Fibroblast of pulmonary artery (primary cell): Measurements from ENCODE around the gene COL4A2.

ENCODE experiments used
- DNase-seq: peaks from one replicate; pipeline ENCODE4 v3.0.0-alpha.2; 2010; ENCODE audit warnings: low read depth
- H3K4me3 ChIP-seq: replicated peaks from 2 replicates; pipeline ENCODE4 v1.5.1; 2011; ENCODE audit warnings: low read depth, mild to moderate bottlenecking, control low read depth, low read length, moderate library complexity
- TF ChIP-seq, protein P1 (sequence below): IDR thresholded peaks from 2 replicates; pipeline ENCODE4 v1.5.1; 2011; ENCODE audit warnings: mild to moderate bottlenecking, control low read depth, low read length, inconsistent platforms; ENCODE audit errors: missing control alignments

COL4A2 gene

DNA sequence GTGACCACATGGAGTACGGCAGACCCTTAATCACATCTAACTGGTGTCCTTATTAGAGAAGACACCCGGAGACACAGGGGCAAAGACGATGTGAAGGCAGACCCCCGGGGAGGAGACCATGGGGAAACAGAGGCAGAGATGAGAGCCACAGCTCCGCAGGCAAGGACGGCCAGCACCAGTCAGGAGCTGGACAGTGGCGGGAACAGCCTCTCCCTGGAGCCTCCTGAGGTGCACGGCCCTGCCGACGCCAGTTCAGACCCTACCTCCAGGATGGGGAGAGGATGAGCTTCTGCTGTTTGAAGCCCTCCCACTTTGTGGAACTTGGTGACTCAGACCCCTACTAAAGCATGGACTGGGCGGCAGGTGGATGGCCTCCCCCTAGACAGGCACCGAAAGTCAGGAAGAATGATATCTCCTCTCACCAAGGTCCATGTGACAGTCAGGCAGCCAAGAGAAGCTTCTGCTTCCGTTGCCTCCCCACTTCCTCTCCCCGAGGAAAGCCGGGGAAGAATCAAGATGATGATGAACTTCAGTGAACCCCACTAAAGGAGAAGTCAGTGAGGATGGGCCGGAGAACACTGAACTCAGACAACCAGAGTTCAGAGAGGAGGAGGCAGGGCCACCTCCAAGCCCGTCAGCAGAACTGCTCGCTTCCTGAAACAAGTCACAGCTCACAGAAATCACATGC lies 229.1 kb downstream of the COL4A2 start:
- no peak for DNase-seq
- TF ChIP-seq, protein P1, sequence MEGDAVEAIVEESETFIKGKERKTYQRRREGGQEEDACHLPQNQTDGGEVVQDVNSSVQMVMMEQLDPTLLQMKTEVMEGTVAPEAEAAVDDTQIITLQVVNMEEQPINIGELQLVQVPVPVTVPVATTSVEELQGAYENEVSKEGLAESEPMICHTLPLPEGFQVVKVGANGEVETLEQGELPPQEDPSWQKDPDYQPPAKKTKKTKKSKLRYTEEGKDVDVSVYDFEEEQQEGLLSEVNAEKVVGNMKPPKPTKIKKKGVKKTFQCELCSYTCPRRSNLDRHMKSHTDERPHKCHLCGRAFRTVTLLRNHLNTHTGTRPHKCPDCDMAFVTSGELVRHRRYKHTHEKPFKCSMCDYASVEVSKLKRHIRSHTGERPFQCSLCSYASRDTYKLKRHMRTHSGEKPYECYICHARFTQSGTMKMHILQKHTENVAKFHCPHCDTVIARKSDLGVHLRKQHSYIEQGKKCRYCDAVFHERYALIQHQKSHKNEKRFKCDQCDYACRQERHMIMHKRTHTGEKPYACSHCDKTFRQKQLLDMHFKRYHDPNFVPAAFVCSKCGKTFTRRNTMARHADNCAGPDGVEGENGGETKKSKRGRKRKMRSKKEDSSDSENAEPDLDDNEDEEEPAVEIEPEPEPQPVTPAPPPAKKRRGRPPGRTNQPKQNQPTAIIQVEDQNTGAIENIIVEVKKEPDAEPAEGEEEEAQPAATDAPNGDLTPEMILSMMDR = no peak
- no peak overlapping the region for H3K4me3 ChIP-seq

DNA sequence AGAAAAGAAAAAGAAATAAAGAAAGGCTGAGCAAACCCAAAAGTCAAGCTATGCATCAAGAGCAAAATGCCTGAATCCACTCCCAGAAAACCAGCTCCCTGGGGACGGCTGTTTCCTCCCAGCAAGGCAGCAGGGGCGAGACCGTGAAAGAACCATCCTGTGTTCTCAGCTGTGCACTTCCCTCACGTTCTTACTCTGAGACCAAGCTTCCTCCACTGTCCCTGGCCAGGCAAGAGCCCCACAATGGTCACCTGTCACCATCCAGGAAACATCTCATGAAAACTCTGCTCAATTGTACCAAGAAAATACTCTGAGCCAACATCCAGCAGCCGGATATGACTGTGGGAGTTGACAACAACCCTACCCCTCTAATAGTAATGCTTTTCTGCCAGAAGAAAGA lies 231.5 kb downstream of the COL4A2 start:
- TF ChIP-seq, protein P1 = no peak
- peak; percentile 58 for DNase-seq
- no peak overlapping the region for H3K4me3 ChIP-seq

DNA sequence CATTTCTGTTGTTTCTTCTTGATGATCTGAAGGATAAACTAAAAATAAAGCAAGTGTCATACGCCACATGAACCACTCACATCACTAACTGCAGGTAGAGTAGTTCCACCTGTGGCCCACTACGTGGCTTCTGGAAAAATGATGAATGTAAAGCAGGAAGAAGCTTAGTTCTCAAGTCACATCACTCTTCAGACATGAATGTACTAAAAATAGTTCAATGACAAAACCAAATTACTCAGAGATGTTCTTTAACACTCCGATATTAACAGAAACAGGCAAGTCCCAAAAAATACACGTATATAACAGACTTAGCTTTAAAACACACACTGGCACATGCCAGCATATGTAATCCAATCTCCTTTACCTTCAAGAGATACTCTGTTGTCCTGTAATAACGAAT lies 232.8 kb downstream of the COL4A2 start:
- H3K4me3 ChIP-seq = no peak overlapping the region
- DNase-seq = no peak
- TF ChIP-seq, protein P1 = no peak

DNA sequence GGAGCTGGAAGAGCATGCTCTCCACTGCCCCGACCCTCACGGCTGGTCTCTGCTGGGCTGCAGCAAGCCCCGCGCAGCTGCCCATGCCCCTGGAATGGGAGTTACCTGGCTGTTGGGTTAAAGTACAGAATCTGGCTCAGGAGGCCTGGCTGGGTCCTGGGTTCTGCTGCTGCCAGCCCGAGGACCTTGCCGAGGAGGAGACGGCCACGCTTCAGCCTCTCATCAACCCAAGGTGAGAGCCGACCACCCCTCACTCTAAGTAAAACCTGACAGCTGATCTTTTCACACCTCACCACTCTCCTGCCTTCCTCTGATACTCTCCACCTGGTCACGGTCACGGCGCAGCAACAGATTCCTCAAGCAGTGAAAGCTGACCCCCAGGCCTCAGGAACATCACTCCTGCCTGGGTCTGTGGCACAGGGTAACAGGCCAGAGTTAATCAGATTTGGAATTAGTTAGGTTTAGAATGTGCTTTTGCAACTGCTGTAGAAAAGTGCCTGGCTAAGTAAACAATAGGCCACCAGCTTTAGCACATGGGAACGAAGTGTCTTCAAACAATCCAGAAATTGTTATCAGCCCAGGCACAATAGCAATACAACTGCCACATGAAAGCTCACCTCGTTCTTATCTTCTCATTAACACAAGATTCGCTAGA lies 233.9 kb downstream of the COL4A2 start:
- no peak for DNase-seq
- no peak overlapping the region for H3K4me3 ChIP-seq
- TF ChIP-seq, protein P1 = no peak

DNA sequence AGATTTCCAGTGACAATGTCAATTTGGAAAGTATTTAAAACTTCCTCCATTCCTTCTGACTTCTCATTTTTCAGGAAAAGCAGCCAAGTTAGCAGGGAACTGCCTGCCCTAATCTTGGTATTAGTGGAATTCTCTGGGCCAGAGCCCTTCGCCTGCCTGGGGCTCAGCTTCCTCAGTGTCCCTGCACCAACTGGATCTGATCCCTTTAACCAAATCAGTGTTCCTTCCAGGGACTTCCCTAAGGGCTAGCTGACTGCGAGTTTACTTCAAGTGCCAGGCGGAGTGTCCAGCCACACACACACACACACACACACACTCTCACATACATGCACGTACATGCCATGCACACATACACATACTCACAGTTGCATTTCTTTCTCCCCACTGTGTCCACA lies 234.4 kb downstream of the COL4A2 start:
- TF ChIP-seq, protein P1 = no peak
- no peak overlapping the region for H3K4me3 ChIP-seq
- DNase-seq = peak; percentile 20

DNA sequence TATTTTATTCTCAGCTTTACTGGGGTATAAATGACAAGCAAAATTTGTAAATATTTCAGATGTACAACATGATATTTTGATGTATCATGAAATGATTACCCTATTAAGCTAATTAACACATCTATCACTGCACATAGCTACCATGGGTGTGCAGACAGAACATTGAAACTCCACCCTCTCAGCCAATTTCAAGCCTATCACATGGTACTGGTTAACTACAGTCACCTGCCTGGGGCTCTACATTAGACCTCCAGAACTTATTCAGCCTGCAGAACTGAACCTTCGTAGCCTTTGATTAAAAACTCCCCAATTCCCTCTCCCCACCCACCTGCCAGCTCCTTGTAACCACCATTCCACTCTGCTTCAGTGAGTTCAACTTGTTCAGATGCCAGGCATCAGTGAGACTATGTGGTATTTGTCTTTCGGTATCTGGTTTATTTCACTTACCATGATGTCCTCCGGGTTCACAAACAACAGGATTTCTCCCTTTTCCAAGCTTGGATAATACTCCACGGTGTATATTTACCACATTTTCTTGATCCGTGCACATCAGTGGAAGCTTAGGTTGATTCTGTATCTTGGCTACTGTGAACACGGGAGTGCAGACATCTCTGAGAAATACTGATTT lies 235.2 kb downstream of the COL4A2 start:
- DNase-seq = no peak
- TF ChIP-seq, protein P1 = no peak
- no peak overlapping the region for H3K4me3 ChIP-seq
